B cell (primary cell): ENCODE data around the gene DNAAF5. TPM values are rescaled to one million over a fixed set of nuclear protein-coding genes. Genes with fewer than 3 reads are reported as not detected.

Experiments
- ATAC-seq: fragments of 200-7000 bp; cut with Tn5 transposase; one replicate; pipeline ENCODE4 v1.10.0; 2021; ENCODE audit warnings: low read depth, mild to moderate bottlenecking, moderate number of reproducible peaks, moderate library complexity
- CTCF ChIA-PET: fragments of 350-600 bp; sonication (Branson Sonifier 250); formaldehyde crosslinking; loops from one replicate; lab custom pipeline; 2021; ENCODE audit warnings: antibody characterized with exemption, inconsistent platforms; lab: Charles Lee
- POLR2A ChIA-PET: fragments of 350-600 bp; sonication (Branson Sonifier 250); formaldehyde crosslinking; loops from one replicate; lab custom pipeline; 2021; ENCODE audit warnings: antibody characterized with exemption; lab: Charles Lee
- DNase-seq: peaks from one replicate; pipeline ENCODE4 v3.0.0; 2013
- H2AFZ ChIP-seq: 2 replicates; pipeline ENCODE4 v1.6.1; 2012; ENCODE audit warnings: mild to moderate bottlenecking, low read depth, low read length; ENCODE audit not compliant: insufficient read depth, poor library complexity, severe bottlenecking
- H3K27ac ChIP-seq, 2 donors: 1 replicate in 1 of 2; 2 replicates in 1 of 2; pipeline ENCODE4 v1.5.1; 2012 to 2013; ENCODE audit warnings: low read length in 2 of 2, mild to moderate bottlenecking in 2 of 2, moderate library complexity in 1 of 2
- H3K27me3 ChIP-seq, 4 experiments: fragments of 200-600 bp in 1 of 4; sonication (generic) in 1 of 4; replicated peaks in 1 of 4; 1 replicate in 2 of 4; 2 replicates in 2 of 4; pipeline versions ENCODE4 v1.6.1 to v1.7.0; 2013 to 2016; ENCODE audit warnings: low read length in 3 of 4, mild to moderate bottlenecking in 2 of 4, mixed read lengths in 1 of 4, moderate library complexity in 1 of 4; ENCODE audit not compliant: insufficient read depth in 4 of 4, control insufficient read depth in 3 of 4; ENCODE audit errors: control extremely low read depth in 1 of 4
- H3K36me3 ChIP-seq, 2 experiments: replicated peaks in 1 of 2; 1 replicate in 1 of 2; 2 replicates in 1 of 2; pipeline versions ENCODE4 v1.6.1 to v1.7.1; 2013; ENCODE audit warnings: low read length in 1 of 2; ENCODE audit not compliant: insufficient read depth in 2 of 2, control insufficient read depth in 1 of 2; ENCODE audit errors: control extremely low read depth in 1 of 2, extremely low read depth in 1 of 2
- H3K4me1 ChIP-seq, 2 donors: fragments of 200-600 bp in 1 of 2; sonication (generic) in 1 of 2; 1 replicate in 1 of 2; 2 replicates in 1 of 2; pipeline versions ENCODE4 v1.5.1 to v1.6.1; 2013 to 2017; ENCODE audit warnings: low read length in 2 of 2; ENCODE audit not compliant: control insufficient read depth in 2 of 2, insufficient read depth in 2 of 2
- H3K4me2 ChIP-seq: replicated peaks from 2 replicates; pipeline ENCODE3; 2012; ENCODE audit warnings: mild to moderate bottlenecking, low read depth, low read length; ENCODE audit not compliant: poor library complexity, severe bottlenecking
- H3K4me3 ChIP-seq, 5 experiments: fragments of 200-600 bp in 1 of 5; sonication (generic) in 1 of 5; 1 replicate in 3 of 5; 2 replicates in 2 of 5; pipeline versions ENCODE4 v1.5.1 to v1.7.0; 2011 to 2016; ENCODE audit warnings: low read length in 4 of 5, mild to moderate bottlenecking in 4 of 5, low read depth in 2 of 5, control low read depth in 1 of 5, moderate library complexity in 1 of 5; ENCODE audit not compliant: insufficient read depth in 1 of 5; ENCODE audit errors: control extremely low read depth in 1 of 5, extremely low read depth in 1 of 5
- H3K79me2 ChIP-seq: fragments of 200-600 bp; sonication (generic); one replicate; pipeline ENCODE4 v1.6.0; 2016; ENCODE audit warnings: low read length; ENCODE audit not compliant: control insufficient read depth, insufficient read depth
- H3K9ac ChIP-seq: fragments of 200-600 bp; sonication (generic); 2 replicates; pipeline ENCODE4 v1.6.1; 2017; ENCODE audit warnings: mild to moderate bottlenecking, low read length, moderate library complexity
- H3K9me3 ChIP-seq, 3 donors: one replicate each; pipeline versions ENCODE4 v1.6.1 to v1.7.1; 2013; ENCODE audit warnings: low read length in 2 of 3; ENCODE audit not compliant: control insufficient read depth in 2 of 3, insufficient read depth in 1 of 3; ENCODE audit errors: control extremely low read depth in 1 of 3
- H4K20me1 ChIP-seq: 2 replicates; pipeline ENCODE4 v1.6.0; 2012; ENCODE audit warnings: mild to moderate bottlenecking, low read length; ENCODE audit not compliant: insufficient read depth, control insufficient read depth, poor library complexity, severe bottlenecking
- H3K27ac Mint-ChIP-seq: one replicate; pipeline ENCODE4 v1.8.0; 2021; ENCODE audit warnings: mixed read lengths
- H3K27me3 Mint-ChIP-seq: one replicate; pipeline ENCODE4 v1.8.0; 2021; ENCODE audit warnings: mixed read lengths
- H3K4me1 Mint-ChIP-seq: one replicate; pipeline ENCODE4 v1.8.0; 2021; ENCODE audit warnings: mixed read lengths
- H3K4me3 Mint-ChIP-seq: one replicate; pipeline ENCODE4 v1.8.0; 2021; ENCODE audit warnings: mixed read lengths
- H3K9me3 Mint-ChIP-seq: one replicate; pipeline ENCODE4 v1.8.0; 2022; ENCODE audit warnings: mixed read lengths; ENCODE audit not compliant: insufficient read depth
- EZH2 ChIP-seq: IDR thresholded peaks from 2 replicates; pipeline ENCODE4 v1.6.1; 2012; ENCODE audit warnings: borderline replicate concordance, low read depth, mild to moderate bottlenecking, moderate library complexity, low read length; ENCODE audit not compliant: insufficient read depth, poor library complexity, severe bottlenecking
- WGBS: methylation state at CpG from one replicate; pipeline ENCODE4 v1.1.5; 2013; ENCODE audit warnings: missing lambda C conversion rate; ENCODE audit not compliant: insufficient coverage; 5-methylcytosine and 5-hydroxymethylcytosine counted together
- intact Hi-C: fragments of 100-400 bp; cut with micrococcal nuclease; formaldehyde crosslinking; loops from one replicate; pipeline ENCODE4 v1.10.0; 2022
- polyA plus RNA-seq: library from polyadenylated mRNA; depleted of rRNA; stranded (reverse); fragments of >200 nt; gene quantifications from 2 replicates; pipeline ENCODE4 v1.2.3, GENCODE V29; 2012
- total RNA-seq, 2 donors: library from RNA; stranded (reverse); fragments of 120-200 nt in 1 of 2; gene quantifications; 1 replicate in 1 of 2; 2 replicates in 1 of 2; pipeline versions ENCODE4 v1.2.3 to v1.2.4, GENCODE V29; 2013 to 2022
- TF ChIP-seq, protein P1 (sequence below): fragments of 200-600 bp; IDR thresholded peaks from one replicate; pipeline ENCODE4 v1.8.0; 2022; ENCODE audit warnings: antibody characterized with exemption, mild to moderate bottlenecking

The DNAAF5 gene
- total and polyA plus RNA-seq, 2 donors (not counting 1 experiment from before 2014, with no cell fraction given), result 18.0 to 21.4 TPM

DNA sequence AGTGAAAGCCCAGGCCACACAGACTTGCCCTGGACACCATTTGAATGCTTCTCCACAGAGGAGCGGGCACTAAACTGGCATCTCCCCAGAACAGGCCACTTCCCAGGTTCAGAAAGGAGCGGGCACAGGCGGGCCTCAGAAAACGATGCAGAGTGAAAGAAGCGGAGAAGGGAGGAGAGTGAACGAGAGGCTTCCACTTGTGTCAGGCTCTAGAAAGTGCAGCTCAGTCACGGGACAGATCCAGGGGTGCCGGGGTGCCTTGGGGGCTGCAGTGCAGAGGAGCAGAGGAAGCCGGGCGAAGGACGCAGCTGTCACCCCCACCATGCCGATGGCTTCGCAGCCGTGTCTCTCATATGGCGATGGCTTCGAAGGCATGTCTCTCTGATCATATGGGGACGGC is 26.7 kb downstream of the DNAAF5 start:
- Histone ChIP-seq H3K9ac (no peak overlapping the region), H3K4me2 (no peak overlapping the region), H3K27me3 (no peaks in the 10 kb centered on the region), H4K20me1 (no peaks in the 10 kb centered on the region), H2AFZ (no peak overlapping the region), H3K27ac (no peak overlapping the region), H3K4me1 (no peaks in the 10 kb centered on the region), H3K9me3 (no peaks in the 10 kb centered on the region), H3K36me3 (peaks cover 2 to 35% of the 10 kb centered on the region in 2 experiments), H3K79me2 (peaks cover 3% of the 10 kb centered on the region), H3K4me3 (no peak overlapping the region)
- H3K9me3 Mint-ChIP-seq, result no peaks in the 10 kb centered on the region
- intact Hi-C loops, result no loop called here
- H3K27ac Mint-ChIP-seq, result no peak overlapping the region
- ATAC-seq, result no peak
- H3K4me1 Mint-ChIP-seq, result no peaks in the 10 kb centered on the region
- CTCF ChIA-PET, result no interaction called here
- no peak for DNase-seq
- TF ChIP-seq, protein P1, sequence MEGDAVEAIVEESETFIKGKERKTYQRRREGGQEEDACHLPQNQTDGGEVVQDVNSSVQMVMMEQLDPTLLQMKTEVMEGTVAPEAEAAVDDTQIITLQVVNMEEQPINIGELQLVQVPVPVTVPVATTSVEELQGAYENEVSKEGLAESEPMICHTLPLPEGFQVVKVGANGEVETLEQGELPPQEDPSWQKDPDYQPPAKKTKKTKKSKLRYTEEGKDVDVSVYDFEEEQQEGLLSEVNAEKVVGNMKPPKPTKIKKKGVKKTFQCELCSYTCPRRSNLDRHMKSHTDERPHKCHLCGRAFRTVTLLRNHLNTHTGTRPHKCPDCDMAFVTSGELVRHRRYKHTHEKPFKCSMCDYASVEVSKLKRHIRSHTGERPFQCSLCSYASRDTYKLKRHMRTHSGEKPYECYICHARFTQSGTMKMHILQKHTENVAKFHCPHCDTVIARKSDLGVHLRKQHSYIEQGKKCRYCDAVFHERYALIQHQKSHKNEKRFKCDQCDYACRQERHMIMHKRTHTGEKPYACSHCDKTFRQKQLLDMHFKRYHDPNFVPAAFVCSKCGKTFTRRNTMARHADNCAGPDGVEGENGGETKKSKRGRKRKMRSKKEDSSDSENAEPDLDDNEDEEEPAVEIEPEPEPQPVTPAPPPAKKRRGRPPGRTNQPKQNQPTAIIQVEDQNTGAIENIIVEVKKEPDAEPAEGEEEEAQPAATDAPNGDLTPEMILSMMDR, result no peak
- TF ChIP-seq EZH2, result no peak
- 98% methylated on average over 17 of the region's 17 CpGs for WGBS
- no peaks in the 10 kb centered on the region for H3K27me3 Mint-ChIP-seq
- H3K4me3 Mint-ChIP-seq, result no peak overlapping the region
- POLR2A ChIA-PET, result interaction anchor here (0.6 kb wide), 1 partner anchor 358 kb away, joined by 3 read pairs; no protein-coding TSS in a partner anchor

DNA sequence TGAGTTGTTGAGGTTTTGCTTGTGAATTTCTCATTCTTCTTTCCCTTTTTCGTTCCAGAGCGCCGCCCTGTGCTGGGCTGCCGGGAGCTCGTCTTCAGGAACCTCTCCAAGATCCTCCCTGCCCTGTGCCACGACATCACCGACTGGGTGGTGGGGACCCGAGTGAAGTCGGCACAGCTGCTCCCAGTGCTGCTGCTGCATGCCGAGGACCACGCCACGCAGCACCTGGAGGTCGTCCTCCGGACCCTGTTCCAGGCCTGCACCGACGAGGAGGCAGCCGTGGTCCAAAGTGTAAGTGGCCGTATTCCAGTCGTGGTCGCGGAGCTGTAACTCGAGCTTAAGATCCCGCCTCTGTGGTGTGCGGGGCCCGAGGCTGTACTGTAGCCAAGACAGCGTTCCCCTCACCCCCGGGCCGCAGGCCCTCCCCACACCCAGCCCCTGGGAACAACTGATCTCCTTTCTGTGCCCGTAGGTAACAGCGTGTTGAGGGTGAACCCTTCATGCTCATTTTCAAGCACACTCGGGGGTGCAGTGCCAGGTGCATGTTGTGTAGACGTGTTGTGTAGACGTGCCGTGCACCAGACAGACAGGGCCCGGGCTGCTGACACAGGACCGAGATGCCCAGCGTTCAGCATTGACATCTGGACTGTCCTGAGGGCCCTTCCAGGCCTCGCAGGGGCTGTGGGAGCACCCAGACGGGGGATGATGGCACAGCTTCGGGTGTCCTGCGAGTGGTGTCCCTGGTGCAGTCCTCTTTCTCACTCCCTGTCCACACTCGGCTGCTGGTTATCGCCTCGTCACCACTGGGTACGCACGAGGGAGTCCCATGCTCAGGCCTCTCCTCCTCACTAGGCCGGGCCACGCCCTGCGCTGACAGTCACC is 28.3 kb downstream of the DNAAF5 start:
- Histone ChIP-seq H3K9me3 (no peaks in the 10 kb centered on the region), H3K27me3 (no peaks in the 10 kb centered on the region), H2AFZ (no peak overlapping the region), H3K27ac (no peak overlapping the region), H3K4me2 (no peak overlapping the region), H3K9ac (no peak overlapping the region), H4K20me1 (no peaks in the 10 kb centered on the region), H3K36me3 (peaks cover 2 to 37% of the 10 kb centered on the region in 2 experiments), H3K4me3 (no peak overlapping the region), H3K4me1 (no peaks in the 10 kb centered on the region), H3K79me2 (peaks cover 3% of the 10 kb centered on the region)
- ChIA-PET POLR2A (no interaction called here), CTCF (no interaction called here)
- no peak for DNase-seq
- no peak for ATAC-seq
- Mint-ChIP-seq H3K4me3 (no peak overlapping the region), H3K27me3 (no peaks in the 10 kb centered on the region), H3K9me3 (no peaks in the 10 kb centered on the region), H3K4me1 (no peaks in the 10 kb centered on the region), H3K27ac (no peak overlapping the region)
- TF ChIP-seq EZH2, result no peak
- TF ChIP-seq, protein P1, result no peak
- intact Hi-C loops, result no loop called here
- WGBS, result 95% methylated on average over 46 of the region's 49 CpGs
